Measurements from ENCODE around the gene SLC22A3. TPM values are rescaled to one million over a fixed set of nuclear protein-coding genes. Genes with fewer than 3 reads are reported as not detected.

Gene SLC22A3
- total and polyA plus RNA-seq, 2 experiments from 2014 or later, result 34.9 to 40.3 TPM

DNA sequence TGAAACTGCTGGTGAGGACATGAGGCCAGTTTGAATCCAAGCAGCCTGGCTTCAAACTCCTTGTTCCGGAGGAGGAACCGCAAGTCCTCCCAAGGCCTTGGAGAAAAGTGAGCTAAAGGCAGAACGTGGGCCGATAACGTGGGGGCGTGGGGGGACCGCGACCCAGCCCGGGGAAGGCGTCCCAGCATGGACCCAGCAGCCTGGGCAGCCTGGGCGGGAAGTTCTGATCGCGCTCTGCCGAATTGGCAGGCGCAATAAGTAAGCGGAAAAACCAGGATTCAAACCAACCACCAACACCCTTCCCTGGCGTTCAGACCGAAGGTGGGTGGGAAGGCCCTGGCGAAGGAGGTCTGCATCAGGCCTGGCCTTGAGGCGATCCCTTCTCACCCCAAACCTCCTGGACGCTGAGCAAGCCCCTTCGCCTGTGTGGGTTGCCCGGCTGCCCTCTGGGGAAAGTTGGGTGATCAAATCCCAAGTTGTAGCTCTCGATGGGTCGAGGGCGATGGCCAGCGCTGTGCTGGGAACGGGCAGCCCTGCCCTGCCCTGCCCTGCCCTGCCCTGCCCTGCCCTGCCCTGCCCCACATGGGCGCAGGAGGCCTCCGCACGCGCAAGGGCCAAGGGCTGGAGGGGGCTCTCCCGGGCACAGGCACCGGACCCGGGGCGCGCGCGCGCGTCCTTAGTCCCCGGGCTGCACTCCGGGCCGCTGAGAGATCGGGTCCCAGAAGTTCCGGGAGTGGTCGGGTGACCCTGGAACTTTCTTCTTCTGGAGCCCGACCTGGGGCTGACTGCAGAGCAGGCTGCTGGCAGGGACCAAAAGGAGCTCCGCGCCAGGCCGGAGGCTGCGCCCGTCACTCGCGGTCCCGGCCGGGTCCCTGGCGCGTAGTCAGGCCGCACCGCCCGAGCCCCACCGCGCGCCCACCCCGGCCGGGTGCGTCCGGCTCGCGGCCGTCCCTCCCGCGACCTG lies 637 bp upstream of the SLC22A3 start:
- H2AFZ ChIP-seq, result no peak overlapping the region
- peaks cover 16% of the 10 kb centered on the region for H3K27me3 ChIP-seq
- H4K20me1 ChIP-seq (ENCODE audit: insufficient read depth, poor library complexity, severe bottlenecking), result no peaks in the 10 kb centered on the region
- no peaks in the 10 kb centered on the region for H3K9me3 ChIP-seq (ENCODE audit: low read depth)
- TF ChIP-seq EZH2 (IDR thresholded peaks at IDR 0.05; ENCODE audit: borderline replicate concordance) (no peak), CTCF (IDR thresholded peaks at IDR 0.05; ENCODE audit: poor library complexity) (no peak)
- H3K36me3 ChIP-seq (replicated peaks; ENCODE audit: insufficient read depth, low read depth), result no peaks in the 10 kb centered on the region
- DNase-seq (ENCODE audit: low spot score), result no peak
- peak overlapping the region; percentile 99 for H3K4me2 ChIP-seq
- peaks cover 27% of the 10 kb centered on the region for H3K79me2 ChIP-seq
- H3K4me1 ChIP-seq (ENCODE audit: insufficient read depth), result peaks cover 9% of the 10 kb centered on the region
- 48% methylated on average over 52 of the region's 74 CpGs for WGBS (ENCODE audit: low lambda C conversion rate, missing lambda C conversion rate)
- no peaks in the 10 kb centered on the region for H3K9me2 ChIP-seq (replicated peaks; ENCODE audit: insufficient read depth)
- no peak overlapping the region for H3K27ac ChIP-seq
- peak overlapping the region; percentile 92 for H3K4me3 ChIP-seq

DNA sequence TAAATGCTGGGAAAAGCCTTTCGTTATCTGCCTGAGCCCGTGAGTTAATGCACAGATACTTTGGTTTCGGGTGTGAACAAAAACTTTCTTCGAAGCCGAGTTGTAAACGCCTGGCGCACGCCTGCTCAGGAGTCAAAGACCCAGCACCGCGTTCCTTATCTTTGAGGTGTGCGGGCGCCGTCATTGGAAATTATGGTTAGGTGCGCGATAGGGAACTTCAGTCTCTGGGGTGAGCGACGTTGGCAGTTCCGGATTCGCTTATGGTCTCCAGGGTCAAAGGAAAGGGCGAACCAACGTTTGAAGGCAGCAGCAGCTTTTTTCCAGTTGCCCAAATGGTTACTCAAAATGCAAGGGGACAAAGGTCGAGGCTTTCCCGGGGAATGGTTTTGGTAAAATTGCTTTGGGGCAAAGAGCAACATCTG lies 853 bp downstream of the SLC22A3 start:
- no peaks in the 10 kb centered on the region for H3K9me2 ChIP-seq (replicated peaks; ENCODE audit: insufficient read depth)
- WGBS (ENCODE audit: low lambda C conversion rate, missing lambda C conversion rate), result 2% methylated on average over 23 of the region's 23 CpGs
- H3K9me3 ChIP-seq (ENCODE audit: low read depth), result no peaks in the 10 kb centered on the region
- H3K4me2 ChIP-seq, result peak overlapping the region; percentile 99
- peak overlapping the region; percentile 87 for H3K27ac ChIP-seq
- peak; percentile 60 for DNase-seq (ENCODE audit: low spot score)
- peak overlapping the region; percentile 78 for H2AFZ ChIP-seq
- H3K36me3 ChIP-seq (replicated peaks; ENCODE audit: insufficient read depth, low read depth), result no peaks in the 10 kb centered on the region
- H3K79me2 ChIP-seq, result peaks cover 40% of the 10 kb centered on the region
- peaks cover 9% of the 10 kb centered on the region for H3K4me1 ChIP-seq (ENCODE audit: insufficient read depth)
- H3K27me3 ChIP-seq, result peaks cover 16% of the 10 kb centered on the region
- H4K20me1 ChIP-seq (ENCODE audit: insufficient read depth, poor library complexity, severe bottlenecking), result no peaks in the 10 kb centered on the region
- TF ChIP-seq EZH2 (IDR thresholded peaks at IDR 0.05; ENCODE audit: borderline replicate concordance) (peak; percentile 54), CTCF (IDR thresholded peaks at IDR 0.05; ENCODE audit: poor library complexity) (no peak)
- H3K4me3 ChIP-seq, result peak overlapping the region; percentile 92

DNA sequence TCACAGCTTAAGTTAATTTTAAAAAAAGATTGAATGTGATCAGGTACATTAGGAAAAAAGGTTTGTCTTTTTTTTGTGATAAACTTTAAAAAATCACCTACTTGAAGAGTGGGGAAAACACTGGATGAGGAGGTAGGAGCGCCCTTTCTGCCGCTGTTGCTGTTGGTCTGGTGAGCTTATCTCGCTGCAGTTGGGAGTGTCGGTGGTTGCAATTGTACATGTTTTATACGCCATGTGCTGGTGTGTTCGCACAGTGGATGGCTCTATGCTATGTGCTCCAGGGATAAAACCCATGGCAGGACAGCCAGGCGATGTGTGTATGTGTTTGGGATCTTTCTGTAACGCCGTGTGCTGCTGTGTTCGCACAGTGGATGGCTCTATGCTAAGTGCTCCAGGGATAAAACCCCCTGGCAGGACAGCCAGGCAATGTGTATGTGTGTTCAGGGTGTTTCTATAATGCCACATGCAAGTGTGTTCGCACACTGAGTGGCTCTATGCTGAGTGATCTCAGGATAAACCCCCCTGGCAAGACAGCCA lies 1.7 kb downstream of the SLC22A3 start:
- Histone ChIP-seq H3K4me1 (ENCODE audit: insufficient read depth) (peaks cover 9% of the 10 kb centered on the region), H3K36me3 (replicated peaks; ENCODE audit: insufficient read depth, low read depth) (no peaks in the 10 kb centered on the region), H3K4me2 (peak overlapping the region; percentile 99), H3K27me3 (peaks cover 16% of the 10 kb centered on the region), H4K20me1 (ENCODE audit: insufficient read depth, poor library complexity, severe bottlenecking) (no peaks in the 10 kb centered on the region), H3K9me2 (replicated peaks; ENCODE audit: insufficient read depth) (no peaks in the 10 kb centered on the region), H2AFZ (no peak overlapping the region), H3K79me2 (peaks cover 48% of the 10 kb centered on the region), H3K4me3 (peak overlapping the region; percentile 92), H3K9me3 (ENCODE audit: low read depth) (no peaks in the 10 kb centered on the region), H3K27ac (peak overlapping the region; percentile 87)
- TF ChIP-seq EZH2 (IDR thresholded peaks at IDR 0.05; ENCODE audit: borderline replicate concordance), result no peak
- no peak for TF ChIP-seq CTCF (IDR thresholded peaks at IDR 0.05; ENCODE audit: poor library complexity)
- DNase-seq (ENCODE audit: low spot score), result no peak
- WGBS (ENCODE audit: low lambda C conversion rate, missing lambda C conversion rate), result 71% methylated on average over 11 of the region's 11 CpGs

Measured in hepatocyte (in vitro differentiated cells).